Measurements from ENCODE around the gene PLA2G3.

PLA2G3 gene

GRCh38 chr22:31148488-31148887 is 8.2 kb upstream of the PLA2G3 start:
- no peak for DNase-seq

GRCh38 chr22:31144223-31144622 is 3.9 kb upstream of the PLA2G3 start:
- no peak for DNase-seq

- DNase-seq, result no peak
Measured at GRCh38 chr22:31143537-31143936, 3.2 kb upstream of the PLA2G3 start.

GRCh38 chr22:31143038-31143437 is 2.7 kb upstream of the PLA2G3 start:
- DNase-seq, result no peak

- no peak for DNase-seq
Measured at GRCh38 chr22:31142285-31142684, 2.0 kb upstream of the PLA2G3 start.

GRCh38 chr22:31141551-31141950 is 1.2 kb upstream of the PLA2G3 start:
- DNase-seq, result no peak

- no peak for DNase-seq
Measured at GRCh38 chr22:31140746-31141145, 438 bp upstream of the PLA2G3 start.

- no peak for DNase-seq
Measured at GRCh38 chr22:31139066-31139465, 1.2 kb downstream of the PLA2G3 start.

- DNase-seq, result no peak
Measured at GRCh38 chr22:31138126-31138525, 2.2 kb downstream of the PLA2G3 start.

- DNase-seq, result no peak
Measured at GRCh38 chr22:31137721-31138120, 2.6 kb downstream of the PLA2G3 start.

GRCh38 chr22:31136711-31137110 is 3.6 kb downstream of the PLA2G3 start:
- no peak for DNase-seq

- DNase-seq, result no peak
Measured at GRCh38 chr22:31136155-31136554, 4.2 kb downstream of the PLA2G3 start.

GRCh38 chr22:31135706-31136105 is 4.6 kb downstream of the PLA2G3 start:
- no peak for DNase-seq

- no peak for DNase-seq
Measured at GRCh38 chr22:31134688-31135087, 5.6 kb downstream of the PLA2G3 start.

GRCh38 chr22:31133911-31134310 is 6.4 kb downstream of the PLA2G3 start:
- DNase-seq, result no peak

- no peak for DNase-seq
Measured at GRCh38 chr22:31130873-31131272, 9.4 kb downstream of the PLA2G3 start.

GRCh38 chr22:31128156-31128555 is 12.2 kb downstream of the PLA2G3 start:
- no peak for DNase-seq

GRCh38 chr22:31127181-31127772 is 13.0 kb downstream of the PLA2G3 start:
- DNase-seq, result no peak

GRCh38 chr22:31126869-31127175 is 13.5 kb downstream of the PLA2G3 start:
- DNase-seq, result no peak

- no peak for DNase-seq
Measured at GRCh38 chr22:31126128-31126868, 14.0 kb downstream of the PLA2G3 start.

GRCh38 chr22:31125521-31126117 is 14.7 kb downstream of the PLA2G3 start:
- no peak for DNase-seq

GRCh38 chr22:31124811-31125465 is 15.4 kb downstream of the PLA2G3 start:
- no peak for DNase-seq

GRCh38 chr22:31124290-31124689 is 16.0 kb downstream of the PLA2G3 start:
- DNase-seq, result no peak

- DNase-seq, result no peak
Measured at GRCh38 chr22:31123292-31123602, 17.1 kb downstream of the PLA2G3 start.
